Epithelial cell of proximal tubule (primary cell): ENCODE data around the gene PEX12. TPM values are rescaled to one million over a fixed set of nuclear protein-coding genes. Genes with fewer than 3 reads are reported as not detected.
A peak's percentile ranks its signal among the peaks of the same experiment; 100 is the strongest.
"Not testable (repeated sequence)": the region's sequence is repeated elsewhere in the genome, so short reads cannot be mapped to it uniquely, and the experiment has no call there.

Experiments used
- DNase-seq: peaks from one replicate; pipeline ENCODE4 v3.0.0-alpha.2; 2011; ENCODE audit warnings: low read depth
- H3K4me3 ChIP-seq: 2 replicates; pipeline ENCODE4 v1.5.1; 2011; ENCODE audit warnings: low read depth, mild to moderate bottlenecking, low read length
- CTCF ChIP-seq: conservative IDR thresholded peaks from 2 replicates; pipeline ENCODE4 v1.5.1; 2012; ENCODE audit warnings: low read depth, mild to moderate bottlenecking, low read length
- total RNA-seq: library from RNA; depleted of rRNA; stranded (reverse); fragments of >200 nt; gene quantifications from 2 replicates; pipeline ENCODE4 v1.2.3, GENCODE V29; 2015

The PEX12 gene
- total RNA-seq, 1 donor from 2014 or later: 2.0 TPM

DNA sequence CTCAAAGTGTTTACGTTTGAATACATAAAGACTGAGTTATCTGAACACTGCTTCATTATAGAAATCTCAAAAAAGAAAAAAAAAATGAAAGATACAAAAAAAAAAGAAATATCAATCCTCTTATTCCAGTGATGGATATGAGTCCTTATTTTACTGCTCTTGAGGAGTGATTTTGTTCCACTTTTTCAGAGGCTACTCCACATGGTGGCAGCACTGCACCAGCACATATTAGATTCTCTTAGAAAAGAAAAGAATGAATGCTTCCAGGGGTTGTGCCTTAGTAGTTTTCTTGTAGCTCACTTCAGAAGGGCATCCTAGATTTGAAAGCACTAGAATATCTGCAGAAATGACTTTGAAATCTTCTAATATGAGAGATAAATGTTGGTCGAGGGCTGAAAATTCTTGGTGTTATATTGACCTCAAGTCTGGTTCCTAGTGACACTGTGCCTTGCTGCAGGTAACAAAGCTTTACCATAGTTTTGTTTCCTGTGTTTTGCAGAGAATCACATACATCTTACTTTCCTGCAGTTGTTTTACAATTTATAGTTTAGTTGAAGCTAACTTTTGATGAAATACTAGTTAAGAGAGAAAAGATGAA lies 34.7 kb upstream of the PEX12 start:
- DNase-seq: no peak
- no peak overlapping the region for H3K4me3 ChIP-seq
- TF ChIP-seq CTCF: peak; percentile 78

DNA sequence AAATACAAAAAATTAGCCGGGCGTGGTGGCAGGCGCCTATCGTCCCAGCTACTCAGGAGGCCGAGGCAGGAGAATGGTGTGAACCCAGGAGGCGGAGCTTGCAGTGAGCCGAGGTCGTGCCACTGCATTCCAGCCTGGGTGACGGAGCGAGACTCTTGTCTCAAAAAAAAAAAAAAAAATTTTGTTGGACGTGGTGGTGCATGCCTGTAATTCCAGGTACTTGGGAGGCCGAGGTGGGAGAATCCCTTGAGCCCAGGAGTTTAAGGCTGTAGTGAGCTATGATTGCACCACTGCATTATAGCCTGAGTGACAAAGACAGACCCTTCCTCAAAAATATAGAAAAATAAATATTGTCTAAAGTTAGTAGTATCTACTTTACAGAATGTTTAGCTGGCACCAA lies 32.4 kb upstream of the PEX12 start:
- not testable (repeated sequence) for H3K4me3 ChIP-seq, DNase-seq

DNA sequence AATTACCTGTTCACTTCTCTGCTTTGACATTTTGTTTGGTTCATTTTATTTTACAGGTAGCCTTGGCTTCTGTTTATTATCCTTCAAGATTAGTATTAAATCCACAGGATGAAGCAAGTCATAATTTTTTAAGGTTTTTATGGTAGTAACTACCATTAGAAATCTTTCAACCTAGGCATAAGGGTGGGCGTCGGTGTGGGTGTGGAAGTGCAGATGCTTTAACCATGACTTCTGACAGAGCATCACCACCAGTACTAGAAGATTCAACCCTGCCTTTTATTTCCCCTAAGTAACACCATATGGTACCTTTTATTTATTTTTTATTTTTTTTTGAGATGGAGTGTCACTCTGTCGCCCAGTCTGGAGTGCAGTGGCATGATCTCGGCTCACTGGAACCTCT lies 31.5 kb upstream of the PEX12 start:
- no peak overlapping the region for H3K4me3 ChIP-seq
- DNase-seq: no peak
- TF ChIP-seq CTCF: no peak

GRCh38 chr17:35607239-35607847 lies 29.0 kb upstream of the PEX12 start:
- TF ChIP-seq CTCF: no peak
- no peak for DNase-seq
- H3K4me3 ChIP-seq: no peak overlapping the region

DNA sequence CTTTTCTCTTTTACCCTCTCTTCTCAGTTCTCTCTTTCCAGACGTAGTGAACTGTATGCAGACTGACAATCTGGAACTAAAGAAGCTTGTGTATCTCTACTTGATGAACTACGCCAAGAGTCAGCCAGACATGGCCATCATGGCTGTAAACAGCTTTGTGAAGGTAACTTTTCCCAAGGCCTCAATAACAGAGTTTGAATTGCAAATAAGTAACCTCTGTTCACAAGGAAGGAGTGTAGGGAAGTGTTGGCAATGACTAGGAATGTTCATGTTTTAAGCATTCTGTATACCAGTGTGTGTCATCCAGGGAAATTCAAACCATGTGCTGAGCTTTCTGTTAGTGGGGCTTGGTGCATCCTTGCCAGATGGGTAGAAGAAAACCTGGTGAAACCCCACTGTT lies 27.3 kb upstream of the PEX12 start:
- no peak for DNase-seq
- no peak for TF ChIP-seq CTCF
- no peak overlapping the region for H3K4me3 ChIP-seq

DNA sequence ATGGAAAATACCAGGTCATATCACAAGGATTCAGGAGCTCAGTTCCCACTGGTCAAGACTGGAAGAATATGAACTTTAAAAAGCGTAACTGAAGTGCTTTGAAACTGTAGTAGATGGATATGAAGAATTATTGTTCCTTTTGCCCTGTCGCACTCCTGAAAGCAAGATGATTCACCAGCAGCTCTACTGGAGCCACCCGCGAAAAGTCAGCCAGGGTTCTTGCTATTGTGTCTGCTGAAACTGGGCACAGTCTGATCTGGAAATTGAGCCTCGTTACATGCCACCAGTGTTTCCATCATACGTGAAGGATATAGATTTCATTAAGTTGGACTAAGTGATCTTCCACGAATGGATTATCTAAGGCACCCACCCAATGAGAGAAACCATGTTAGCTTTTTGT lies 25.3 kb upstream of the PEX12 start:
- H3K4me3 ChIP-seq: no peak overlapping the region
- no peak for DNase-seq
- TF ChIP-seq CTCF: no peak

DNA sequence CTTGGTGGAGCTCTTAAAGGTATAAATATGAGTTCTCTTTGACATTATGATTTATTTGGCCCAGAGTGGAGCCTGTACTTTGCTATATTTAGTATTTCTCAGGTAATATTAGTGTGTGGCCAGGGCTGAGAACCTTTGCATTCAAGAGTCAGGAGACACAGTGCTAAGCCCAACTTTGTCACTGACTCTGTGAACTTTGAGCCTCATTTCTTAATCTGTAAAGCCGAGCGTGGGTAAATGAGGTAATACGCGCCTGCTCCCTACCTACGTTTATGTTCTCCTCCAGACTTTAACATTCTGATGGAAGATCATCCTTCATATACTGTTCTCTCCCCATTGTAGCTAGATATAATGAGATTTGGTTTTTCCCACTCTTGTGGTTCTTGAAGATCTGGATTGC lies 19.2 kb upstream of the PEX12 start:
- DNase-seq: no peak
- H3K4me3 ChIP-seq: no peak overlapping the region
- TF ChIP-seq CTCF: no peak
